ENCODE data around the gene FOSB. TPM values are rescaled to one million over a fixed set of nuclear protein-coding genes. Genes with fewer than 3 reads are reported as not detected.

The FOSB gene
- total RNA-seq, 1 experiment from 2014 or later: 1.7 TPM

DNA sequence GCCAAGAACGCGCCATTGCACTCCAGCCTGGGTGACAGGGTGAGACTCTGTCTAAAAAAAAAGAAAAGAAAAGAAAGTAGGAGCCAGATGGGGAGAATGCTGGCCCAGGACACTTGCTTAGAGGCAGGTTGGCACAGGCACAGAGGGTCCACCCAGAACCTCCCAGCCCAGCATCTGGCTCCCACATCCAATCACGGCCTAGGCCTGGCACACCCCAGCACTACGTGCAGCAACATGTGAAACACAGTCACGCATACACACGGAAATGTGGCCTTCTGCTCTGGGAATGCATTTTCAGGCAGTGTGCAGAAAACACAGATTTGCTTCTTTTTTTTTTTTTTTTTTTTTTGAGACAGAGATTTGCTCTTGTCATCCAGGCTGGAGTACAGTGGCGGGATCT is 20.9 kb upstream of the FOSB start:
- Histone ChIP-seq H3K18ac (ENCODE audit: insufficient read length, low read depth, low read length) (no peak overlapping the region), H3K4me2 (ENCODE audit: insufficient read depth, insufficient read length, low read length) (no peak overlapping the region), H3K23me2 (ENCODE audit: insufficient read length, low read depth, low read length, poor library complexity, severe bottlenecking) (peaks cover 14% of the 10 kb centered on the region), H4K5ac (ENCODE audit: insufficient read length, low read depth, low read length) (no peak overlapping the region), H2AFZ (ENCODE audit: low read length) (no peak overlapping the region), H2BK120ac (ENCODE audit: low read depth, low read length, poor library complexity, severe bottlenecking) (no peak overlapping the region), H3K4ac (ENCODE audit: low read depth, low read length) (no peak overlapping the region), H2AK5ac (ENCODE audit: insufficient read length, low read length) (no peak overlapping the region), H3K9me3 (ENCODE audit: control insufficient read depth, low read depth, low read length) (no peaks in the 10 kb centered on the region), H3K4me1 (ENCODE audit: insufficient read depth, low read length) (peaks cover 2% of the 10 kb centered on the region; the same call in 1 of the 2 replicates), H3T11ph (ENCODE audit: low read length) (no peak overlapping the region), H4K20me1 (ENCODE audit: control insufficient read depth, insufficient read depth, insufficient read length) (no peaks in the 10 kb centered on the region), H3K27me3 (ENCODE audit: insufficient read depth, low read length) (no peaks in the 10 kb centered on the region; the same call in 1 of the 2 replicates), H3K23ac (ENCODE audit: insufficient read length, low read depth, low read length) (no peak overlapping the region), H2BK15ac (ENCODE audit: low read depth, low read length) (no peak overlapping the region), H3K27ac (ENCODE audit: insufficient read length, low read depth, low read length) (no peak overlapping the region), H3K56ac (ENCODE audit: insufficient read length, low read depth, low read length) (no peak overlapping the region), H3K14ac (ENCODE audit: insufficient read depth, low read length) (no peak overlapping the region), H2BK12ac (ENCODE audit: insufficient read length, low read depth, low read length) (no peak overlapping the region), H3K9ac (ENCODE audit: extremely low read depth, insufficient read length, low read length) (no peak overlapping the region), H2BK20ac (ENCODE audit: low read depth, low read length, poor library complexity, severe bottlenecking) (no peak overlapping the region), H2BK5ac (ENCODE audit: insufficient read length, low read length) (no peak overlapping the region), H4K8ac (replicated peaks; ENCODE audit: insufficient read length, low read depth, low read length) (no peak overlapping the region), H3K79me1 (ENCODE audit: insufficient read depth, low read depth, low read length, poor library complexity, severe bottlenecking) (no peaks in the 10 kb centered on the region), H4K91ac (ENCODE audit: insufficient read length, low read depth, low read length) (no peak overlapping the region), H3K79me2 (ENCODE audit: insufficient read depth, low read length) (no peaks in the 10 kb centered on the region)
- no peak for DNase-seq
- H3K27me3 Mint-ChIP-seq (ENCODE audit: low read depth): peaks cover 35% of the 10 kb centered on the region
- WGBS (ENCODE audit: extremely low coverage, insufficient read length, low lambda C conversion rate): no CpG with 5 or more reads among the region's 7 CpGs
- peaks cover 4 to 7% of the 10 kb centered on the region in 2 experiments; a peak in 4 of 5 replicates for H3K9me3 Mint-ChIP-seq
- no peak overlapping the region for H3K4me3 Mint-ChIP-seq
- TF ChIP-seq, protein P1, sequence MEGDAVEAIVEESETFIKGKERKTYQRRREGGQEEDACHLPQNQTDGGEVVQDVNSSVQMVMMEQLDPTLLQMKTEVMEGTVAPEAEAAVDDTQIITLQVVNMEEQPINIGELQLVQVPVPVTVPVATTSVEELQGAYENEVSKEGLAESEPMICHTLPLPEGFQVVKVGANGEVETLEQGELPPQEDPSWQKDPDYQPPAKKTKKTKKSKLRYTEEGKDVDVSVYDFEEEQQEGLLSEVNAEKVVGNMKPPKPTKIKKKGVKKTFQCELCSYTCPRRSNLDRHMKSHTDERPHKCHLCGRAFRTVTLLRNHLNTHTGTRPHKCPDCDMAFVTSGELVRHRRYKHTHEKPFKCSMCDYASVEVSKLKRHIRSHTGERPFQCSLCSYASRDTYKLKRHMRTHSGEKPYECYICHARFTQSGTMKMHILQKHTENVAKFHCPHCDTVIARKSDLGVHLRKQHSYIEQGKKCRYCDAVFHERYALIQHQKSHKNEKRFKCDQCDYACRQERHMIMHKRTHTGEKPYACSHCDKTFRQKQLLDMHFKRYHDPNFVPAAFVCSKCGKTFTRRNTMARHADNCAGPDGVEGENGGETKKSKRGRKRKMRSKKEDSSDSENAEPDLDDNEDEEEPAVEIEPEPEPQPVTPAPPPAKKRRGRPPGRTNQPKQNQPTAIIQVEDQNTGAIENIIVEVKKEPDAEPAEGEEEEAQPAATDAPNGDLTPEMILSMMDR (conservative IDR thresholded peaks at IDR 0.05): no peak
- H3K27ac Mint-ChIP-seq: no peak overlapping the region
- H3K36me3 Mint-ChIP-seq (ENCODE audit: insufficient read depth in 1 of 3, low read depth in 3 of 3): no peaks in the 10 kb centered on the region; a peak in 1 of 7 replicates
- H3K4me1 Mint-ChIP-seq: peaks cover 24 to 37% of the 10 kb centered on the region in 2 experiments

Measured in H9 (cell line).